CD4-positive, alpha-beta T cell treated with Interleukin-15 for 1 hour (primary cell): ENCODE measurements around the gene RPL22L1.
"Not testable (repeated sequence)": the region's sequence is repeated elsewhere in the genome, so short reads cannot be mapped to it uniquely, and the experiment has no call there.

ENCODE experiments used
- DNase-seq: peaks from one replicate; pipeline ENCODE4 v3.0.0-alpha.2; 2020

Gene RPL22L1

DNA sequence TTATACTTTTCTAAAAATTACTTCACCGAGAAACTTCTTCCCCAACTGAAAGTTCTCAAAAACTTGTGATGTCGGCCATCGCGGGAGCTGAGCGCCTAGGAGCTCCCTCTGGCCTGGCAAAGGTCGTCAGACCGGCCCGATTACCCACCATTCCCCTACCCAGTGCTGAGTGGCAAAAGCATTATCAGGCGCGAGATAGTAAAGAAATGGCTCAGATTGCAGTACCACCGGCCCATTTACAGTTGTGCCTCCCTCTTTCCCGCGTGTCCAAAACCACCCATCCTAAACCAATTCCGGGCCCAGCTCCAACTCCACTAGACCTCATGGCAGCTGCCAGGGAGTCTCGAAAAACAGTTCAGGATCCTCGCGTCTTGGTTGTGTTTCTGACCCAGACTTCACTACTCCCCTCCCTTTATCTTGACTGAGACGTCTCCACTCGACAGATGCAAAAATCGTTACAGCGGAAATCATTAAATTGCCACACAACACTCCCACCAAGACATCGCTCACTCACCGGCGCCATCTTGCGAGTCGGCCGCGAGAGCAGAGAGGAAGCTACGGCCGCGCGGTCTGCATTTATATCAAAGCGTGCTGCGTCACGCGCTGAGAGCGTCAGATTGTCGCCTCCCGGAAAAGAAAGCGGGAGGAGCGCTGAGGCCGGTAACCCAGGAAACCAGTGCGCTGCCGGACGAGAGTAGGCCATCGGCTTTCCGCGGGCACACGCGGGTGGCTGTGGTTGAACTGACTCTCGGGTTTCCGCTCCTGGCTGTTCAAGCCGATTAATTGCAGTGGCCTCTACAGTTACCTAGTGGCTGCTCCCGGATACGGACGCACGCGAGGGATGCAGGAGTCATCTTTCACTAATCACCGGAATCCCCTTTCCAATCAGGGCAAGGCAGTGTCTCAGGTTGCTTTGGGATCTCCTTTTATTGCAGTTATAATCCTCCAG, at the start of gene RPL22L1:
TSS of gene RPL22L1 (minus strand) at position 551 of the 949 bp plus-strand sequence. CDS start at position 523, 28 bp downstream.
- DNase-seq: peak; percentile 95

DNA sequence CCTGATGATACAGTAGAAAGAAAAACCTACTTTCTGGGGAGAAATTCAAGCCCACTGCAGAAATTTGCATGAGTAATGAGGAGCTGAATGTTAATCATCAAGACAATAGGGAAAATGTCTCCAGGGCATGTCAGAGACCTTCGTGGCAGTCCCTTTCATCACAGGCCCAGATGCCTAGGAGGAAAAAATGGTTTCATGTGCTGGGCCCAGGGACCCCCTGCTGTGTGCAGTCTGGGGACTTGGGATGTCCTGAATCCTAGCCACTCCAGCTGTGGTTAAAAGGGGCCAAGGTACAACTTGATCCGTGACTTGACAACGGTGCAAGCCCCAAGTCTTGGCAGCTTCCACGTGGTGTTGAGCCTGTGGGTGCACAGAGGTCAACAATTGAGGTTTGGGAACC, 48.7 kb upstream of the RPL22L1 start:
- no peak for DNase-seq

DNA sequence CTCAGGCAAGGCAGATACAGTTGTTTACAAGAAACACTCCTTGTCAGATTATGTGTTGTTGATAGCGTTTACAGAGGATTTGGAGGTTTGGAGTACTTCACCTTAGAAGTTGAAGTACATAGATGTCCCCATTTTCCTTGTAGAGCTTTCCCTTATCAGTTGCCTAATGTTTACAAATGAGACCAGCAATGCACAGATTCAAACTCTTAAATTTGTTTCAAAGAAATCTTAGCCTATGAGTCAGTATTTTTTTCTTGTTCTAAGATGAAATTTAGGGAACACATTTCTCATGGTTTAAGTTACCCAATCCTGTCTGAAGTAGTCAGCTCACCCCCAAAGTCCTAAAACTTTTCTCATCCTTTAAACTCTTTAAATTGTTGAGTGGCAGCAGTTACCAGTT, 44.7 kb upstream of the RPL22L1 start:
- no peak for DNase-seq

DNA sequence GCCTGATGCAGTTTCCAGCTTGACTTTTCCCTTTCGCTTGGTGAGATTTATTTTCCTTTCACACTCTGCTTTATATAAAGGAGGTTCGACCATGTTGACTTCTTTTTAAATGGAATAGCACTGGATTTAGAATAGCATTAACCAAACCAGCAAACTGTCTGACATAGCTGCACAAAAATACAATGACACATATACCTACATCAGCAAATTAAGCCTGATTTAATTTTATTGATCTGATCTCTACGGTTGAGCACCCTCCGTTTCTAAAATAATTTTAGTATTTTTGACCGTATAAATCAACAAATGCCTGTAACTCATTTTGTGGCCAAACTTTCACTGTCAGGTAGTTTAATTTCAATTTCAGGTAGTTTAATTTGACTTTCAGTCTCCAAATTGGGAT, 44.2 kb upstream of the RPL22L1 start:
- DNase-seq: no peak

DNA sequence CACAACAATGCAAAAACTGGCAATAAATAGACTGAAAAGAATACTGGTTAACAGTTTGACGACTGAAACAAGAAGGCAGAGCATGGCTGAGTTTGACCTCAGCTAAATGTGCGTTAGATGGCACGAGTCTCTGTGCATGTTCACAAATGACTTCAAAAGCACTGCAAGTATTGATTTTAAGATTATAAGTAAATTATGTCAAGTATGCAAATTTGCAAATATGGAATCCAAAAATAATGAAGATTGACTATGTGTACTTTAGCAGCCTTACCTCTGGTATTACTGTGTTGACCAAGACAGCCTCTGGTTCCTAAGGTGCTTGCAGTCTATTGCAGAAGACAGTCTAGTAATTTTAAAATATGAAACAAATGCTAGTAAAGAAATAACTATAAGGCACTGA, 41.1 kb upstream of the RPL22L1 start:
- DNase-seq: no peak

DNA sequence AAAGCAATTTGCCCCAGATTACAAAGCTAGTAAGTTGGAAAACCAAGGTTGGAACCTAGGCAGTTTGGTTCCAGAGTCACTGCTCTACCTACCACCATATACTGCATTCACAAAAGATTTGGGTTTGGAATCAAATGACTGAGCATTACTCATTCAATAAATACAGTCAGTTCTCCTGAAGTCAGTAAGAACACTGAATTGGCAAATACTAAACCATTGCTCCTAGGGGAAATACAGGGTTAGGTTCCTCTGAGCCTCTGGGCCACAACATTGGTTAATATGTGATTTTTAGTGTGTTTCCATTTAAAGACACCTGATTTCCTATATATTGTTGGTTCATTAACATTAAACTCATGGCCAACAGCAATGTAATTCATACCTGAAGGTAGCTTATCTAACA, 40.5 kb upstream of the RPL22L1 start:
- DNase-seq: no peak

DNA sequence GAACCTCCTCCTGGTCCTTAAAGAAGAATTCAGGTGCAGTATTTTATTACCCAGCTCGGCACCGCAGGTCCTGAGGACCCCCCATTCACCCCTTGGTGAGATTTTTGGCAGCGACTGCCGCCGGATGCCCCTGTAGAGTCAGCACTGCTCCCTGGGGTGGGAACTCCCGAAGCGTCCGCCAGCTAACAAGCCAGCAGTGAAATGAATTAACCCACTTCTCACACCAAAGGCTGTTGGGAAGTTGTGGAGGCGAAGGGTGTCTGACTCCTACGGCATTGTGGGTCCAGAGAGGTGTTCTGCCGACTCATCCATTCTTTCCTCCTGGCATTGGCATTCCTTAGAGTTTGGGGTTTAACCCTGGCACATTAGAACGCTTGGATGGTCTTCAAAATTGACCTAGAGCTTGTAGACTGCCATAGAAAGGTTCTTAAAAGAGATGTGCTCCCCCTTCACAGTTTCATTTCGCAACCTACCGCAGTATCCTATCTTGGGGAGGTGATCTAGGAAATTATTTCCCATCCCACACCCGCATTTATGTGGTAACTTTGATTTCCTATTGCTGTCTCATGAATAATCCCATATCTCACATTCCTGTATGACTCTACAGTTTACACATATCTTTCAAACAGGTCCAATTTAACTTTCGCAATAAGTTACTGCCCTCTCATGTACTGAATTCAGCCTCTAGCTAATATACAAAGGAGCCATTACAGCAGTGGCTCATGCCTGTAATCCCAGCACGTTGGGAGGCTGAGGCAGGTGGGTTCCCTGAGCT, 39.3 kb upstream of the RPL22L1 start:
- no peak for DNase-seq

DNA sequence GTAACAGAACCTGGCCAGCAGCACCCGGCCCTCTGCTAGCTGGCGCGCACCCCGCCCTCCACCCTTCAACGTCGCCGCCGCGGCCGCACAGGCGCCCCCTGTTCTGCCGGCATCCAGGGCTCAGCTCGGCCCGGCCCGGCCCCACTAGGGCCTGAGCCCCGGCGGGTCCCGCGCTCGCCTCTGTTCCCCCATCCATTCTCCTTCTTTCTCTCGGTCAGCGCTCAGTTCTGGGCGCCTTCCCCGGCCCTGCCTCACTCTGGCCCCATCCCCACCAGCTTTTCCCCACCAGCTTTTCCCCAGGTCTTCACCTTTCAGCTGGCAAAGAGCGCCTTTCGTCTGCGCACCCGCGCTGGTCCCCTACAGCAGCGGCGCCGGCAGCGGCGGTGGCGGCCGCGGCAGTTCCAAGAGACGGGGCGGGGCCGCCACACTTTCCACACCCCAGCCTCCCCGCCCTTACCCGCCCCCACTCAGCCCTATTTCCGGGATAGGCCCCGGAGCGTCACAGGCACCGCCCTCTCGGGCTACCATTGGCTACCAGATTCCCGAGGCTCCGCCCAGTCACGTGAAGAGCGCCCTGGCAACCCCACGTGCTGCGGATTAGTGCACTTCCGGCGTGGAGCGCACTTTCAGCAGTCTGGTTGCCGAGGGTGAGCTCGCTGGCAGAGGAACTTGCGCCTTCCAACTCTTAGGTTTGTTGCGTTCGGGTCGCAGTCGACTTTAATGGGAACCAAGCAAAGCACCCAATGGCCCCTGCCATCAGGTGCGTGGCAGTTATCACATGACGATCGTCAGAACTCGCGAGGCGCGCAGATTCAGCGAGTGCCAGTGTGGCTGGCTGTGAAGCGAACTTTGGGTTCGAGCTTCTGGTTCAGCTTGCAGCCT, 38.5 kb upstream of the RPL22L1 start, which contains the start of gene EIF5A2:
TSS of gene EIF5A2 (minus strand) at position 403 of the 882 bp plus-strand sequence. CDS start 831 bp downstream, outside the sequence.
- DNase-seq: peak; percentile 96

DNA sequence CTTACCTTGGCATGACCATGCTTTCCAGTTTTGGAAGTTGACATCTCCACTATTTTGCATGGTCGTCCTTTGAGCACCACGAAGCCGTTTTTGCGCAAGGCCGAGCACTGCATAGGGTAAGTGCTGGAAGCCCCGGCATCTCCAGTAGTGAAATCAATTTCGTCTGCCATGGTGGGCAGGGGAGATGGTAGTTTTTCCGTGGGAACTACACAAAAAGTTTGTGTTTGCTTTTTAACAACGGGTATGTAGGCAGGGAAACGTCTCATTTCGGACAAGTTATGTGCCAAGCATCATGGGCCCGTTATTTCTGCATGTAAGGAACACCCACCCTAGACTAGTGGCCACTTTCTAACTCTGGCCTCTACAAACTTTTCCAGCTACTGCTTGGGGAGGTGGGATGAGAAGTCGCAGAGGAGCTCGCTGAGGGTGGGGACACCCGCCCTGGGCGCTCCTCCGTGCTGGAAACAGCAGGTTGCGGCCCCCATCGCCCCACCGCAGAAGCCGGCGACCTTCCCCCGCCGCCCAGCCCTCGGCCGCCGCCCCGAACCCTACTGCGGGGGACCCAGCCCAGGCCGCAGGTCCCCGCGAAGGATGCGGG, 37.7 kb upstream of the RPL22L1 start:
- DNase-seq: no peak

DNA sequence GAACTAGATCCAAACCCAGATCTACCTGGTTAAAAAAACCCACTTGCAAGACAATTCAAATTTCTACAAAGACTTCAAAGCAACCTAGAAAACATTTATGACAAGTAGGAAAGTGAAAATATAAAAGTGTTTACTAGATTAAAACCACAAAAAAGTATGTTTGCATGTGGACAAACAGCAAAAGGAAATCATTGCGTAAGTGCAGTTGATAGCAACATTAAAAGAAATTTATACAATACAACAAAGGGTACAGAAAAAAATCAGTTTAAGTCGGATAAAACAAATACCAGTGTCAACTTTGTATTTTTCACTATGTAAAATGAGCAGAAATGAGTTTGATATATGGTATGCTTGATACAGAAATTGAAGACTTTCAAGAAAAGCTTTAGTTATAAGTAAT, 35.9 kb upstream of the RPL22L1 start:
- DNase-seq: no peak

DNA sequence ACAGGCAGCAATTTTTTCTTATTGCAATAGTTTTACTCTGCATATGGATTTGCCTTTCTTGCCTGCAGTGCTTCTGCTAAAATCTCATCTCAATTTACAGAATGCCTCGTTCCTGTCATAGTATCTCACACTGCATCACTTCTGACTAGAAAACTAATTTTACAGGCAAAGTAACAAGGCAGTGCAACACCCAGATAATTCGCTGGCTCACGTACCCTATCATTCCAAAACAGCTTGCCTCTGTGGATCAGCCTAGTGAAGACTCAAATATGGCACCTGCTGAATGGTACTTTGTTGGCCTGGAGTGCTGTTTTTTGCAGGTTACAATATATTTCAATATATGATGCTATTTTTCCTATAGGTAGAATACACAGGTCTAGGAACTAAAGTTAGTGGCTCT, 33.1 kb upstream of the RPL22L1 start:
- no peak for DNase-seq

DNA sequence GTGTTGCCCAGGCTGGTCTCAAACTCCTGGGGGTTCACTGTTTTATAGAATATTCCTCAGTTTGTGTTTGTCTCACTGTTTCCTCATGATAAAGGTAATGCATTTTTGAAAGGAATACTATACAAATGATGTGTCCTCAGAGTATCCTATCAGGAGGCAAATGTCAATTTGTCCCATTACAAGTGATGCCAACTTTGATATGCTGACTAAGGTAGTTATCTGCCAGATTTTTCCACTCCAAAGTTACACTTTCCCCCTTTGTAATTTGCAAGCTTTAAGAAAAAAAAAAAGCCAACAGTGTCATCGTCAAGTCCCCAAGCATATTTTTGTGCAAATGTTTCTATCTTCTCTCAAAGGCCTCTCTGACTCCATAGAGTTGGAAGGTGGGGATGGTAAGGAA, 29.5 kb upstream of the RPL22L1 start:
- no peak for DNase-seq

DNA sequence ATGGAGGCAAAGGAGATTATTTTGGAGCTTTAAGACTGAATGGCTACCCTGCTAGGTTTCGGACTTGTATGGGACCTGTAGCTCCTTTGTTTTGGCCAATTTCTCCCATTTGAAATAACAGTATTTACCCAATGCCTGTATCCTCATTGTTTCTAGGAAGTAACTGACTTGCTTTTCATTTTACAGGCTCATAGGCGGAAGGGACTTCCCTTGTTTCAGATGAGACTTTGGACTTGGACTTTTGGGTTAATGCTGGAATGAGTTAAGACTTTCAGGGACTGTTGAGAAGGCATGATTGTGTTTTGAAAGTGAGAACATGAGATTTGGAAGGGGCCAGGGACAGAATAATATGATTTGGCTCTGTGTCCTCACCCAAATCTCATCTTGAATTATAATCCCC, 28.0 kb upstream of the RPL22L1 start:
- no peak for DNase-seq

DNA sequence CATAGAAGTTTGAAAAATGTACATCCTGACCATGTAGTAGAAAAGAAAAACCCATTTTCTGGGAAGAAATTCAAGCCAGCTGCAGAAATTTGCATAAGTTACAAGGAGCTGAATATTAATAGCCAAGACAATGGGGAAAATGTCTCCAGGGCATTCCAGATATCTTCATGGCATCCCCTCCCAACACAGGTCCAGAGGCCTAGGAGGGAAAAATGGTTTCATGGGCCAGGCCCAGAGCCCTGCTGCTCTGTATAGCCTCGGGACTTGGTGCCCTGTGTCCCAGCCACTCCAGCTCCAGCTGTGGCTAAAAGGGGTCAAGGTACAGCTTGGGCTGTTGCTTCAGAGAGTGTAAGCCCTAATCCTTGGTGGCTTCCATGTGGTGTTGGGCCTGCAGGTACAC, 27.2 kb upstream of the RPL22L1 start:
- DNase-seq: not testable (repeated sequence)

DNA sequence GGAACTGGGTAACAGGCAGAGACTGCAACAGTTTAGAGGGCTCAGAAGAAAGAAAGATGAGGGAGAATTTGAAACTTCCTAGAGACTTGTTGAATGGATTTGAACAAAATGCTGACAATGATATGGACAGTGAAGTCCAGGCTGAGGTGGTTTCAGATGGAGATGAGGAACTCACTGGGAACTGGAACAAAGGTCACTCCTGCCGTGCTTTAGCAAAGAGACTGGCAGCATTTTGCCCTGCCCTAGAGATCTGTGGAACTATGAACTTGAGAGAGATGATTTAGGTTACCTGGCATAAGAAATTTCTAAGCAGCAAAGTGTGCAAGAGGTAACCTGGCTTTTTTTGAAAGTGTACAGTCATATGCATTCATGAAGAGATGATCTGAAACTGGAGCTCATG, 26.8 kb upstream of the RPL22L1 start:
- DNase-seq: no peak

DNA sequence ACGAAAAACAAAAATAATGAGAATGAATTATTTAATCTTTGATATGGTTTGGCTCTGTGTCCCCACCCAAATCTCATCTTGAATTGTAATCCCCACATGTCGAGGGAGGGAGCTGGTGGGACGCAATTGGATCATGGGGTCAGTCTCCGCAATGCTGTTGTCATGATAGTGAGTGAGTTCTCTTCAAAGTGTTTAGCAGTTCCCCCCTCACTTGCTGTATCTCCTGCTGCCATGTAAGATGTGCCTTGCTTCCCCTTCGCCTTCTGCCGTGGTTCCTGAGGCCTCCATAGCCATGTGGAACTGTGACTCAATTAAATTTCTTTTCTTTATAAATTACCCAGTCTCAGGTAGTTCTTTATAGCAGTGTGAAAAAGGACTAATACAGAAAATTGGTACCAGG, 26.3 kb upstream of the RPL22L1 start:
- DNase-seq: not testable (repeated sequence)

DNA sequence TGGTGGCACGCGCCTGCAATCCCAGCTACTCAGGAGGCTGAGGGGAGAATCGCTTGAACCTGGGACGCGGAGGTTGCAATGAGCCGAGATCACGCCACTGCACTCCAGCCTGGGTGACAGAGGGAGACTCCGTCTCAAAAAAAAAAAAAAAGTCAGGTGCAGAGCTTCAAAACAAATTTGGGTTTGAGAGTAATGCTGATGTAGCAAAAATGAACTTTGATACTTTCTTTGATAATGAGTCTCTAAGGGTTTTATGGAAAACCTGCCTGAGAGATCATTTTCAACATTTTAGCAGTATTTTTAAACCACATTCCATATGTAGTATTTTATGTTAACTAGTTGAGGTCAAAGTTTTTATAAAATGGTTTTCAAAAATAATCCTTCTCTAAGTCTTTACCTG, 23.9 kb upstream of the RPL22L1 start:
- DNase-seq: no peak

DNA sequence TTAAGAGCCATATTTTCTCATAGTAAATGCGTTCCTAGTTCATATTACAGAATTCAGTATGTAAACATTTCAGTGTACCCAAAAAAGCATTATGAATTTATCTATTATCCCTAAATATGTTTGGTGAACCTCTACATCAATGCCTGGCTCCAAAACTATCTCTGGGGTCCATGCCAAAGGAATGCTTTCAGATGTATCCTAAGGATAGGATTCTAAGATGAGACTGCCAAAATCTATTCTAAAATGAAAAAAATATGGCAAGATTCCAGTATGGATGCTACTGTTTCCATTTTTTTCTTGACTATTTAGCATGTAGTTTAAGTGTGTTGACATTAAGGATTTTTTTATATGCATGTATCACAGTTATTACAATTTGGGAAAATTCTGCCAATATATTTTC, 19.6 kb upstream of the RPL22L1 start:
- DNase-seq: no peak

DNA sequence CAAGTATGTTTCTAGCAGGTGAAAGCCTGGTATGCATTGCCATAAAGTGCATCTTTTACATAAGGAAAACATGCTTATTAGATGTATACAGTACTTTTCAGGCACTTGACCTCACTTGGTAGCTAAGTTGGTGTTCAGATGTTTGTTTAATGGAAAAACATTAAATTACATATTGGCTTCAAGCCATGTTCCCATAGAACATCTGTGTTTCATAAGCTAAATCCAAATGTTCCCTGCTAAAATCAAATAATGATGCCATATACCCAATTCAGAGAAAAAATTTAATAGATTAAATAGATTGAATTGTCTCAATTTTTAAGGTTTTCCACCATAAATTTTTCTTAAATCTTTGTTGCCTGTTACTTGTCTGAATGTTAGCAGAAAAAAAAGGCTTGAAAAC, 19.1 kb upstream of the RPL22L1 start:
- no peak for DNase-seq

DNA sequence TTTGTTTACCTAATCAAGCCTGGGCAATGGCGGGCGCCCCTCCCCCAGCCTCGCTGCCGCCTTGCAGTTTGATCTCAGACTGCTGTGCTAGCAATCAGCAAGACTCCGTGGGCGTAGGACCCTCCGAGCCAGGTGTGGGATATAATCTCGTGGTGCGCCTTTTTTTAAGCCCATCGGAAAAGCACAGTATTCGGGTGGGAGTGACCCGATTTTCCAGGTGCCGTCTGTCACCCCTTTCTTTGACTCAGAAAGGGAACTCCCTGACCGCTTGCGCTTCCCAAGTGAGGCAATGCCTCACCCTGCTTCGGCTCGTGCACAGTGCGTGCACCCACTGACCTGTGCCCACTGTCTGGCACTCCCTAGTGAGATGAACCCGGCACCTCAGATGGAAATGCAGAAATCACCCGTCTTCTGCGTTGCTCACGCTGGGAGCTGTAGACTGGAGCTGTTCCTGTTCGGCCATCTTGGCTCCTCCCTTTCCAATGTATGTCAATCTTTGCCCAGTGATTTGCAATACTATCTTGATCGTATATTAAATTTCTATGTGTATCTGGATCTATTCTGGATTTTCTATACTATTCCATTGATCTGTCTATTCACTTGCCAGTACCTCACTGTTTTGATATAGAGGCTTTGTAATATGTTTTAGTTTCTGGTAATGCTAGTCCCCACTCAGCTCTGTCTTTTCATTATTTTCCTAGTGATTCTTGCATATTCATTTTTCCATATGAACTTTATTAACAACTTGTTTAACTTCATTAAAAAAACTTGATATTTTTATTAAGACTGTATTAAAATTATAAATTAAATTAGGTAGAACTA, 14.3 kb upstream of the RPL22L1 start:
- DNase-seq: not testable (repeated sequence)

DNA sequence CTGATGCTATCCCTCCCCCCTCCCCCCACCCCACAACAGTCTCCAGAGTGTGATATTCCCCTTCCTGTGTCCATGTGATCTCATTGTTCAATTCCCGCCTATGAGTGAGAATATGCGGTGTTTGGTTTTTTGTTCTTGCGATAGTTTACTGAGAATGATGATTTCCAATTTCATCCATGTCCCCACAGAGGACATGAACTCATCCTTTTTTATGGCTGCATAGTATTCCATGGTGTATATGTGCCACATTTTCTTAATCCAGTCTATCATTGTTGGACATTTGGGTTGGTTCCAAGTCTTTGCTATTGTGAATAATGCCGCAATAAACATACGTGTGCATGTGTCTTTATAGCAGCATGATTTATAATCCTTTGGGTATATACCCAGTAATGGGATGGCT, 8.7 kb upstream of the RPL22L1 start:
- not testable (repeated sequence) for DNase-seq
